Measurements from ENCODE around the gene GTSE1.
A peak's percentile ranks its signal among the peaks of the same experiment; 100 is the strongest.

The GTSE1 gene

DNA sequence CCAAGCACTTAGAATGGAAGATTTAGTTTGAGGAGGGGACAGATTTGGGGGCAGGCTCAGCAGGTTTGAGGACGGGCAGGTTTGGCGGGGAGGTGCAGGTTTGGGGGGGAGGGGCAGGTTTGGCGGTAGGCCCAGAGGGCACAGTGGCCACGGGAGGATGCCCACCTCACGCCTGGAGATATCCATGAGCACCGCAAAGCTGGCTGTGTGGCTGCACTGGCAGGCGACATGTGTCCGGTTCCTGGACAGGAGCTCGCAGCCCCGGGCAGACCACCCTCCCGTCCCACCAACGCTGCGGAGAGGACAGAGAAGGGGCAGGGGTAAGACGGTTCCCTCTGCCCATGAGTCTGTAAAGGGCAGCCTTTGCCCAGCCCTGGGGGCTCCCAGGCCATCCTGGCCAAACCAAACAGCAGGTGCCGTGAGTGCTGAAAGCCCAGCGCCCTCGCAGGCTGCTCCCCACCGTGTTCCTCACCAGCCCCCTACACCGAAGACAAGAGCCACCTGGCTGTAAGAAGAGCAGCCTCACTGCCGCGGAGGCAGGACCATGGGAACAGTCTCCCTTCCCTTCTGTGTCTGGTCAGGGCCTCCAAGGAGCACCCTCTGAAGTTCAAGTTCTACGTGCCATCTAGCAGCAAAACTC is 81.9 kb downstream of the GTSE1 start:
- intact Hi-C loops (cut with DNase I; ENCODE audit: low total_unique reads): no loop called here
- TF ChIP-seq, protein P1, sequence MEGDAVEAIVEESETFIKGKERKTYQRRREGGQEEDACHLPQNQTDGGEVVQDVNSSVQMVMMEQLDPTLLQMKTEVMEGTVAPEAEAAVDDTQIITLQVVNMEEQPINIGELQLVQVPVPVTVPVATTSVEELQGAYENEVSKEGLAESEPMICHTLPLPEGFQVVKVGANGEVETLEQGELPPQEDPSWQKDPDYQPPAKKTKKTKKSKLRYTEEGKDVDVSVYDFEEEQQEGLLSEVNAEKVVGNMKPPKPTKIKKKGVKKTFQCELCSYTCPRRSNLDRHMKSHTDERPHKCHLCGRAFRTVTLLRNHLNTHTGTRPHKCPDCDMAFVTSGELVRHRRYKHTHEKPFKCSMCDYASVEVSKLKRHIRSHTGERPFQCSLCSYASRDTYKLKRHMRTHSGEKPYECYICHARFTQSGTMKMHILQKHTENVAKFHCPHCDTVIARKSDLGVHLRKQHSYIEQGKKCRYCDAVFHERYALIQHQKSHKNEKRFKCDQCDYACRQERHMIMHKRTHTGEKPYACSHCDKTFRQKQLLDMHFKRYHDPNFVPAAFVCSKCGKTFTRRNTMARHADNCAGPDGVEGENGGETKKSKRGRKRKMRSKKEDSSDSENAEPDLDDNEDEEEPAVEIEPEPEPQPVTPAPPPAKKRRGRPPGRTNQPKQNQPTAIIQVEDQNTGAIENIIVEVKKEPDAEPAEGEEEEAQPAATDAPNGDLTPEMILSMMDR (IDR thresholded peaks at IDR 0.05): no peak
- Histone ChIP-seq H3K27me3 (peaks cover 0 to 22% of the 10 kb centered on the region in 2 donors), H3K27ac (no peak overlapping the region), H3K9me3 (peaks cover 0 to 4% (median 3%) of the 10 kb centered on the region in 3 donors), H3K36me3 (peaks cover 0 to 20% (median 0%) of the 10 kb centered on the region in 3 donors), H3K4me3 (no peak overlapping the region), H3K4me1 (no peaks in the 10 kb centered on the region)
- DNase-seq: no peak

DNA sequence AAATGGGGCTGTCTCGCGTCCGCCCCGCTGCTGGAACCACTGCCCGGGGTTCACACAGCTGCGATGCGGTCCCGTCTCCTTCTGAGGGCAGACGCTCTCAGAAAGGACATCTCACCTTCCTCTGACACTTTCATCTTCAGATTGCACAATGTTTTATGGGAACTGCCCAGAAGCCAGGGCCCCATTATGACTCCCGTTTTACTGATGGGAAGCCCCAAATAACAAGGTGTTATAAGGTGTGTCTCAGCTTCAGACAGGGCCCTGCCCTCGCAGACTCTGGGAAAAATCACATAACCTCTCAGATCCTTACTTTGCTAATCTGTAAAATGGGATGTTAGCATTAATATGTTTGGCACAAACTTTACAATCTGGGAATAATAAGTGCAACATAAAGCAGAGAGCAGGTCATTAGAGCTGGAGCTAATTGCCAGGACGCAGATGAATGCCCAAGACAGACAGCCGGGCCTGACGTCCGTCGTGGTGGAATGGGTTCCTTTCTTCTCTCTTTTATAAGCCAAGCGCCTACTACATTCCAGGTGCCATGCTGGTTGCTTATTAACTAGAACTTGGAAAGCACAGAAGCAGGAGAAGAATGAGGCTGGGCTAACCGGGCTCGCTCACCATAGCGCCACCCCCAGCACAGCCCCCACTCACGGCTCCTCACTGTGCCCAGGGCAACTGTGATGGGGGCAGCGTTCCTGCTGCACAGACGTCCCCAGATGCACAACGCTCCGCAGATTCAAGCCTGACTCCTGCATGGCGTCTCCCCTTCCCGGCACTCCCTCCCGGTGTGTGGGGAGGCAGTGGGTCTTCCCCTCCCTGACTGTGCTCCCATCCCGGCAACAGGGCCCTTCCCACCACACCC is 82.6 kb downstream of the GTSE1 start:
- Histone ChIP-seq H3K27ac (no peak overlapping the region), H3K36me3 (peaks cover 0 to 20% (median 0%) of the 10 kb centered on the region in 3 donors), H3K4me3 (no peak overlapping the region), H3K4me1 (no peaks in the 10 kb centered on the region), H3K27me3 (peaks cover 0 to 22% of the 10 kb centered on the region in 2 donors), H3K9me3 (peaks cover 0 to 4% (median 3%) of the 10 kb centered on the region in 3 donors)
- intact Hi-C loops (cut with DNase I; ENCODE audit: low total_unique reads): no loop called here
- TF ChIP-seq, protein P1 (IDR thresholded peaks at IDR 0.05): no peak
- DNase-seq: no peak

DNA sequence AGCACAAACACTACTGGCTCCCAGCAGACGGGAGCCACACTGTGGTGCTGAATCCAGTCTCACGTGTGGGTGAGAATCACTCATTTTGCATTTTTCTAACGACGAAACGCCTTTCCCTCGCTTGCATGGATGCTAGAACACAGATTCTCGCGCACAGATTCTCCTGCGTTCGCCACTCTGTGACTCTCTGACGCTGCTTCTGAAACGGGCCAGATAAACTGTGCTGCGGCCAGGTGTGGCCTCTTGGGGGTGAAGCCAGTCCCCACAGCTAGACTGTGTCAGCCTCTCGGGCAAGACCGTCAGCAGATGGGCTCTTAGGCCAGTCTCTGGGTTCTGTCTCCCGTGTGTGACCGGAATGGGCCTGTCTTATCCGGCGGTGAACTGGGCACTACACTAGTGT is 83.4 kb downstream of the GTSE1 start:
- Histone ChIP-seq H3K27me3 (peaks cover 0 to 22% of the 10 kb centered on the region in 2 donors), H3K36me3 (peaks cover 0 to 20% (median 0%) of the 10 kb centered on the region in 3 donors), H3K9me3 (peaks cover 0 to 4% (median 3%) of the 10 kb centered on the region in 3 donors), H3K27ac (no peak overlapping the region), H3K4me3 (no peak overlapping the region), H3K4me1 (no peaks in the 10 kb centered on the region)
- DNase-seq: peak in 1 of 2 donors; percentile 48
- intact Hi-C loops (cut with DNase I; ENCODE audit: low total_unique reads): no loop called here
- TF ChIP-seq, protein P1 (IDR thresholded peaks at IDR 0.05): no peak

All from tibial artery (tissue), 4 donors.